Loucy (cell line): ENCODE results near the gene LRP3.

Source experiments
- EZH2phosphoT487 ChIP-seq: fragments of 200-600 bp; IDR thresholded peaks from 2 replicates; pipeline ENCODE4 v1.6.1; 2018; ENCODE audit warnings: antibody characterized with exemption, mild to moderate bottlenecking, moderate library complexity, borderline replicate concordance
- TF ChIP-seq, protein P1 (sequence below): fragments of 200-600 bp; sonication (generic); conservative IDR thresholded peaks from 2 replicates; pipeline ENCODE4 v1.5.1; 2014; ENCODE audit warnings: mild to moderate bottlenecking, antibody characterized with exemption, low read length

DNA sequence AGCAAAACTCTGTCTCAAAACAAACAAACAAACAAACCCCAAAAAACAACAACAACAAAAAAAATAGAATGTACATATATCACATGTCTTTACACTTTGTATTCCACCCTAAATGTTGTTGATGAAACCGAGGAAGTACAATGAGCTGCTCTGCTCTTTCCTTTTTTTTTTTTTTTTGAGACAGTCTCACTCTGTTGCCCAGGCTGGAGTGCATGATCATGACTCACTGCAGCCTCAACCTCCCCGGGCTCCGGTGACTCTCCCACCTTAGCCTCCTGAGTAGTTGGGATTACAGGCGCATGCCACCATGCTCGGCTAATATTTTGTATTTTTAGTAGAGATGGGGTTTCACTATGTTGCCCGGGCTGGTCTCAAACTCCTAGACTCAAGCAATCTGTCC, 30.6 kb upstream of the LRP3 start:
- TF ChIP-seq, protein P1, sequence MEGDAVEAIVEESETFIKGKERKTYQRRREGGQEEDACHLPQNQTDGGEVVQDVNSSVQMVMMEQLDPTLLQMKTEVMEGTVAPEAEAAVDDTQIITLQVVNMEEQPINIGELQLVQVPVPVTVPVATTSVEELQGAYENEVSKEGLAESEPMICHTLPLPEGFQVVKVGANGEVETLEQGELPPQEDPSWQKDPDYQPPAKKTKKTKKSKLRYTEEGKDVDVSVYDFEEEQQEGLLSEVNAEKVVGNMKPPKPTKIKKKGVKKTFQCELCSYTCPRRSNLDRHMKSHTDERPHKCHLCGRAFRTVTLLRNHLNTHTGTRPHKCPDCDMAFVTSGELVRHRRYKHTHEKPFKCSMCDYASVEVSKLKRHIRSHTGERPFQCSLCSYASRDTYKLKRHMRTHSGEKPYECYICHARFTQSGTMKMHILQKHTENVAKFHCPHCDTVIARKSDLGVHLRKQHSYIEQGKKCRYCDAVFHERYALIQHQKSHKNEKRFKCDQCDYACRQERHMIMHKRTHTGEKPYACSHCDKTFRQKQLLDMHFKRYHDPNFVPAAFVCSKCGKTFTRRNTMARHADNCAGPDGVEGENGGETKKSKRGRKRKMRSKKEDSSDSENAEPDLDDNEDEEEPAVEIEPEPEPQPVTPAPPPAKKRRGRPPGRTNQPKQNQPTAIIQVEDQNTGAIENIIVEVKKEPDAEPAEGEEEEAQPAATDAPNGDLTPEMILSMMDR, result no peak
- TF ChIP-seq EZH2phosphoT487, result no peak
